A172 (cell line): Measurements from ENCODE around the gene PDIA6. TPM values are rescaled to one million over a fixed set of nuclear protein-coding genes. Genes with fewer than 3 reads are reported as not detected.

Experiments used
- total RNA-seq: library from RNA; depleted of rRNA; stranded (reverse); fragments of >200 nt; shearing (Covaris generic); gene quantifications from 2 replicates; pipeline ENCODE4 v1.2.3, GENCODE V29; 2014; rRNA removed

Gene PDIA6
- total RNA-seq, 1 experiment from 2014 or later = 492 TPM

Other genes with a start within 250 kb of the PDIA6 start
- gene NOL10, start 122.8 kb downstream of the PDIA6 start, total RNA-seq = 56.4 and 57.2 TPM in 2 replicates
- 0.14 and 0.16 TPM in 2 replicates for gene ATP6V1C2, start 91.2 kb downstream of the PDIA6 start, total RNA-seq
- gene KCNF1, start 99.1 kb upstream of the PDIA6 start, total RNA-seq = 0.14 and 0.71 TPM in 2 replicates